ENCODE data around the gene MISP.
A peak's percentile ranks its signal among the peaks of the same experiment; 100 is the strongest.

MISP gene

DNA sequence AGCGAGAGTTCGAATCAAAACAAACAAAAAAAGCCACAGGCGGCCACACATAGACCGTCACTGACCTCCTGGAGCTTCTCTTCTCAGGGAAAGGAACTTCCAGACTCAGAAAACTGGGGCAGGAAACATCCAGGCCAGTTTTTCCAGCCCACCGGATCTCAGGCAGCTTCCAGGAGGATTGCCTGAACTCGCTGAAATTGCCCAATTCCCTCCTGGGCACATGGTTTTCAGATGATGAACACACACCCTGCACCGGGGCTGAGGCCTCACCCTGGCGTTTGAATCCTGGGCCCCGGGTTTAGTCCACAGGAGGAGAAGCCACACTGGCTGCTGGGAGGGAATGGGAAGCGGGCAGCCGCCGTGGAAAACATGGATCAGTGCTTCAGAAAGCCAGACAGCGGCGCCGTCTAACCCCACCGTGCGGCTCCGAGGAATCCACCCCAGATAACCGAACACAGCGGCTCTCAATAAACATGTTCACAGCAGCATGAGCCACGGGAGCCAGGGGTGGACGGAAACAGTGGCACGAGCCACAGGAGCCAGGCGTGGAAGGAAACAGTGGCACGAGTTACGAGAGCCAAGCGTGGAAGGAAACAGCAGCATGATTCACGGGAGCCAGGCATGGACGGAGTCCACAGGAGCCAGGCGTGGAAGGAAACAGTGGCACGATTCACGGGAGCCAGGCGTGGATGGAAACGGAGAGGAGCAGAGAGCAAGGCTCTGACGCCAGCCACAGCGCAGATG is 28.2 kb downstream of the MISP start:
- DNase-seq: no peak

DNA sequence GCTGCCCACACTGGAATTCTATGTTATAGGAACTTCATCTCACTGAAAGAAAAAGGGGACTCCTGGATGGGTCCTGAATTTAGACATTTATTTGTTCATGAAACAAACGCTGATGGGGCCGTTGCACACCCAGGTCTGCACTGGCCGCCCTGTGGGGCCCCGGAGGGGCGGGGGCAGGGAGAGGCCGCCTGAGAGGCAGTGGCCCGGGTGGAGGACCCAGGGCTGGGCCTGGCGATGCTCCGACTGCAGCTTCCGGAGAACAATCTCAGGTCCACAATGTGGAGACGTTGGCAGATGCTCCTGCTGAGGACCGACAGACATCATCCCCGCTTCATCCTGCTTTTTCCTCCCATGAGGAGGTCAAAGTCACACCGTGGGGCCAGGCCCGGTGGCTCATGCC is 30.0 kb downstream of the MISP start:
- DNase-seq: no peak

- no peak for DNase-seq
Measured at GRCh38 chr19:781800-782184, 30.9 kb downstream of the MISP start.

GRCh38 chr19:782185-782877 is 31.4 kb downstream of the MISP start:
- DNase-seq: no peak

GRCh38 chr19:782878-783668 is 32.2 kb downstream of the MISP start:
- no peak for DNase-seq

DNA sequence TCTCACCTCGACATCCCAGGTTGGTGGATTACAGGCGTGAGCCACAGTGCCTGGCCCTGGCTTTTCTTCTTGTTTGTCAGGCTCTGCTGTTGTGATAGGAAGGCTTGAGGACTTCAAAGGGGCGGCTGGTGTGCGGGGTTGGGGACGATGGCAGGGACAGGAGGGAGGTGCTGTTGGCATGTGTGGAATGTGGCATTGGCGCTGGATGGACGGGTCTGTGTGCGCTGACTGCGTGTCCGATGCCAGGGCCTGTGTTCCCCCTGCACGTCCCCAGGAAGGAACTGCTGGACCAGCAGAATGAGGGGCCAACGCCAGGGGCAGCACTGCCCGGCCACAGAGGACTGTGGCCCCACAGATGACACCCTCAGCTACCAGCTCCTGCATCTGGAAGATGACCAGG is 33.6 kb downstream of the MISP start:
- no peak for DNase-seq

GRCh38 chr19:787536-787935 is 36.6 kb downstream of the MISP start:
- DNase-seq: no peak

DNA sequence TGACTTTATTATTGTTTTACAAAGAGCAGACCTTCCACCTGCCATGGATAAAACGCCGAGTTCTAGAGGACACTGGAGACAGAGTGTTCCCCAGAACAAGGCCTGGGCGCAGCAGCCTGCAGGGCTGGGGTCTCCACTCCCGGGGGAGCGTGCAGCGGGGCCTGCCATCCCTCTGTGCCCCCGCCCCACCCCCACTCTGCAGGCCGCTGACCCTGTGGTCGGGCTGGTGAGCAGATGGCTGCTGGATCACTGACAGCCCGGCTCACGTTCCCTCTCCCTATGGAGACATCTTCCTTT is 37.7 kb downstream of the MISP start:
- no peak for DNase-seq

- no peak for DNase-seq
Measured at GRCh38 chr19:788983-789700, 38.2 kb downstream of the MISP start.

GRCh38 chr19:789701-790060 is 38.8 kb downstream of the MISP start:
- DNase-seq: no peak

- DNase-seq: no peak
Measured at GRCh38 chr19:791007-791566, 40.2 kb downstream of the MISP start.

- DNase-seq: no peak
Measured at GRCh38 chr19:791567-792305, 40.8 kb downstream of the MISP start.

DNA sequence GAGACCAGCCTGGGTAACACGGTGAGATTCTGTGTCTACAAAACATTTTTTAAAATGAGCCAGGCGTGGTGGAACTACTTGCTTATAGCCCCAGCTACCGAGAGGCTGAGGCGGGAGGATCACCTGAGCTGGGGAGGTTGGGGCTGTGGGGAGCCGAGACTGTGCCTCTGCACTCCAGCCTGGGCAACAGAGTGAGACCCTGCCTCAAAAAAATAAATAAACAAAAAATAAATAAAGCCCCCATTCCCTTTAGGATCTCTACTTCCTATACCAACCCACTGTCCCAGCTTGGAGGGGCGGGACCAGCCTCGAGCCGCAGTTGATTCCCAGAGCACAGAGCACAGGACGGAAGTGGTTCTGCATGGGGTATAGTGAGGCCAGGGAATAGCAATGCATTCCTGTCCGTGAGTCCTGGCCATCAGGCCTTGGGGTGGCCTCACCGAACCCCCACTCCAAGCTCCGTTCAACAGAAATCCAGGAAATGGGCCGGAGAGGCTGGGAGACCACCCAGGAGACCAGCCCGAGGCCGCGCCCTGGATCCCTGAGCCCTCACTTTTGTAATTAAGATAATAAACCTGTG is 41.5 kb downstream of the MISP start:
- DNase-seq: no peak

GRCh38 chr19:793806-794205 is 42.9 kb downstream of the MISP start:
- DNase-seq: no peak

GRCh38 chr19:795073-795611 is 44.2 kb downstream of the MISP start:
- DNase-seq: no peak

DNA sequence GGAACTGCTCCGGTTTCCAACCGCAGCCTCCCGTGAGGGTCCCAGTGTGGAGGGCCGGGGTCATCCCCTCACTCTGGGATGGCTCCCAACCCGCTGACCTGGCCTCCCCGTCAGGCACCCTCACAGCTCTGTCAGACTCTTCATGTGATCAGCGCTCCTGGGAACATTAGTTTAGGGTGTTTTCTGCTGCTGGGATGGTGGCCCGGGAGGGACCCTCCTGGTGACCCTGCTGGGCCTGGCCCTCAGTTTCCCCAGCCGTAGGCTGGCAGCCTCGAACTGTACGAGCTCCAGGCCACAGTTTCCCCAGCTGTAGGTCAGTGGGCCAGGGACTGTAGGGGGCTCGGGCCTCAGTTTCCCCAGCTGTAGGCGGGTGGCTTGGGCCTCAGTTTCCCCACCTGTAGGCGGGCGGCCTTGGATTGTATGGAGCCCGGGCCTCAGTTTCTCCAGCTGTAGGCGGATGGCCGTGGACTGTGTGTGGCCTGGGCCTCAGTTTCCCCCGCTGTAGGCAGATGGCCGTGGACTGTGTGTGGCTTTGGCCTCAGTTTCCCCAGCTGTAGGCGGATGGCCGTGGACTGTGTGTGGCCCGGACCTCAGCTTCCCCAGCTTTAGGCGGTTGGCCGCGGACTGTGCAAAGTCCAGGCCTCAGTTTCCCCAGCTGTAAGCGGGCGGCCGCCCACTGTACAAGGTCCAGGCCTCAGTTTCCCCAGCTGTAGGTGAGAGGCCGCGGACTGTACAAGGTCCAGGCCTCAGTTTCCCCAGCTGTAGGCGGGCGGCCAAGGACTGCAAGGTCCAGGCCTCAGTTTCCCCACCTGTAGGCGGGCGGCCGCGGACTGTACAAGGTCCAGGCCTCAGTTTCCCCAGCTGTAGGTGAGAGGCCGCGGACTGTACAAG is 45.0 kb downstream of the MISP start:
- DNase-seq: no peak

GRCh38 chr19:796692-797527 is 46.0 kb downstream of the MISP start, which contains the start of gene PTBP1:
PTBP1 (plus strand) TSS chr19:797452; CDS start chr19:797498, 46 bp downstream.
- peak; percentile 98 for DNase-seq

DNA sequence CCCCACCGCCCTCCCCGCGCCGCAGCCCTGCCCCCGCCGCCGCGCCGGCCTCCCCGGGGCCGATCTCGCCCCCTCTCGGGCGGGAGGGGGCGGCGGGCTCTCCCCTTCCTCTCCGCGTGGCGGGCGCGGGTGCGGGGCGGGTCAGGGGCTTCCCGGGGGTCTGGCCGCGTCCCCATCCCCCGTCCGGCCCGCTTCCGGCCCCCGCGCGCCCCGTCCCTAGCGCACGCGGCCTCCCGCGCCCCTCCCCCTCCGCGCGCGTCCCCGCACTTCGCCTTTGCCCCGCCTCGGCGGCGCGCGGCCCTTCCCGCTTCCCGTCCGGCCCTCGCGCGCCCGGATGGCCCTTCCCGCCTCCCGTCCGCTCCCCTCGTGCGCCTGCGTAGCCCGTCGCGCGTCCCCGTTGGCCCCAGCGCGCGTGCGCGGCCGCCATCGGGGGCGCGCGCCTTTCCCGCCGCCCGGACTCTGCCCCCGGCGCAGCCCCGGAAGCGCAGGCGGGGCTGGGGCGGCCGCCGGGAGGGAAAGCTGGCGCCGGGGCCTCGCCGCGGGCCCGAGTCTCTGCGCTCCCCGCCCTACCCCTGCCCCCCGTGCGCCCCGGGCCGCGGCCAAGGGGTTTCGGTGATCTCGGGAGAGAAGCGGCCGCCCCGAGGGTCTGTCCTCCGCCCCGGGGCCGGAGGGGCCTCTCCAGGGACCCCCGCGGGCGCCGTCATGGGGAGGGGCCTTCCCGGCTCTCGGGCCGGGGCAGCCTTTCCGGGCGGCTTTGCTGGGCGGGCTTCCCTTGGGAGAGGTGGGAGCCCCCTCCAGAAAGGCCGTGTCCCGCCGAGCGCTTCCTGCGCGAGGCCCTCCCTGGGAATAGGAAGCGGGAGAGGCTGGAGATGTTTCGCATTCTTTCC is 46.9 kb downstream of the MISP start:
- DNase-seq: peak; percentile 91

Data from stimulated activated CD8-positive, alpha-beta memory T cell treated with anti-CD3 and anti-CD28 coated beads, Interleukin-4, amount 100 ng/mL, for 48 hours (primary cell).